Panc1 (cell line): ENCODE measurements around the gene ZCCHC10. TPM values are rescaled to one million over a fixed set of nuclear protein-coding genes. Genes with fewer than 3 reads are reported as not detected.
"Not testable (repeated sequence)": the region's sequence is repeated elsewhere in the genome, so short reads cannot be mapped to it uniquely, and the experiment has no call there.

ENCODE experiments used
- ATAC-seq: fragments of 200-7000 bp; cut with Tn5 transposase; 2 replicates; pipeline ENCODE4 v1.9.1; 2020; ENCODE audit warnings: mild to moderate bottlenecking, moderate library complexity
- BruUV-seq: library from RNA; stranded (reverse); fragments of 400-500 nt; replicated peaks from 2 replicates; lab custom pipeline; 2021; lab: Mats Ljungman, UMichigan
- CTCF ChIA-PET: fragments of 300-600 bp; sonication (Branson Sonifier 250); formaldehyde crosslinking; loops from one replicate; lab custom pipeline; 2022; ENCODE audit warnings: antibody characterized with exemption; lab: Charles Lee
- POLR2A ChIA-PET: fragments of 300-600 bp; sonication (Branson Sonifier 250); formaldehyde crosslinking; loops from one replicate; lab custom pipeline; 2022; ENCODE audit warnings: antibody characterized with exemption; lab: Charles Lee
- DNase-seq: peaks from one replicate; pipeline ENCODE4 v3.0.0-alpha.2; 2010; ENCODE audit warnings: low read depth, low spot score
- H3K27ac ChIP-seq: 2 replicates; pipeline ENCODE4 v1.5.1; 2011; ENCODE audit warnings: mild to moderate bottlenecking, low read length, inconsistent platforms
- H3K27me3 ChIP-seq: fragments of 200-500 bp; sonication (Bioruptor generic); 2 replicates; pipeline ENCODE4 v1.6.0; 2014; ENCODE audit warnings: low read length, inconsistent platforms; ENCODE audit not compliant: control insufficient read depth, insufficient read depth
- H3K36me3 ChIP-seq: fragments of 200-500 bp; sonication (Bioruptor generic); 2 replicates; pipeline ENCODE4 v1.5.1; 2014; ENCODE audit warnings: inconsistent platforms, mild to moderate bottlenecking, low read length, moderate library complexity; ENCODE audit not compliant: control insufficient read depth, insufficient read depth
- H3K4me1 ChIP-seq: 2 replicates; pipeline ENCODE4 v1.5.1; 2011; ENCODE audit warnings: inconsistent platforms, mild to moderate bottlenecking, low read length, moderate library complexity; ENCODE audit not compliant: control insufficient read depth, insufficient read depth
- H3K4me3 ChIP-seq, 2 experiments: 2 replicates each; pipeline ENCODE4 v1.5.1; 2011 to 2012; ENCODE audit warnings: low read depth in 2 of 2, low read length in 2 of 2, mild to moderate bottlenecking in 2 of 2, inconsistent platforms in 1 of 2, moderate library complexity in 1 of 2
- H3K9me3 ChIP-seq: fragments of 200-500 bp; sonication (Bioruptor generic); 2 replicates; pipeline ENCODE4 v1.5.1; 2014; ENCODE audit warnings: low read depth, mild to moderate bottlenecking, inconsistent platforms, low read length, moderate library complexity; ENCODE audit not compliant: control insufficient read depth, insufficient read depth
- CTCF ChIP-seq: fragments of 450-650 bp; IDR thresholded peaks from 2 replicates; pipeline ENCODE4 v1.5.1; 2017; ENCODE audit warnings: mild to moderate bottlenecking
- POLR2AphosphoS5 ChIP-seq: IDR thresholded peaks from 2 replicates; pipeline ENCODE4 v1.6.1; 2012; ENCODE audit warnings: mild to moderate bottlenecking, low read depth, low read length, moderate library complexity
- REST ChIP-seq, 2 experiments: IDR thresholded peaks; 2 replicates each; pipeline ENCODE4 v1.6.1; 2011 to 2012; ENCODE audit warnings: low read depth in 2 of 2, control low read depth in 1 of 2, low read length in 1 of 2, mild to moderate bottlenecking in 1 of 2, moderate library complexity in 1 of 2; ENCODE audit not compliant: insufficient read depth in 1 of 2
- SIN3A ChIP-seq: IDR thresholded peaks from 2 replicates; pipeline ENCODE4 v1.6.1; 2012; ENCODE audit warnings: low read depth, mild to moderate bottlenecking, low read length, moderate library complexity, borderline replicate concordance; ENCODE audit not compliant: insufficient read depth
- TCF7L2 ChIP-seq: IDR thresholded peaks from 2 replicates; pipeline ENCODE4 v1.6.1; 2011; ENCODE audit warnings: mild to moderate bottlenecking, low read depth, low read length, inconsistent platforms
- in situ Hi-C: cut with HindIII; loops from 2 replicates; pipeline ENCODE4 v1.10.0; 2016; ENCODE audit warnings: low sequenced_read_pairs, low pct_unique_long_range_greater_than_20kb
- intact Hi-C: fragments of 100-400 bp; cut with micrococcal nuclease; formaldehyde crosslinking; loops from one replicate; pipeline ENCODE4 v1.10.0; 2022; ENCODE audit not compliant: unreplicated experiment
- total RNA-seq: library from RNA; stranded (reverse); gene quantifications from one replicate; pipeline ENCODE4 v1.2.1, GENCODE V29; 2021; ENCODE audit not compliant: unreplicated experiment

The ZCCHC10 gene
- total RNA-seq, 1 experiment from 2014 or later, result 30.8 TPM

GRCh38 chr5:132996307-132996706, 30.0 kb downstream of the ZCCHC10 start:
- BruUV-seq, result no TSS peak
- POLR2A ChIA-PET, result no interaction called here

GRCh38 chr5:132987531-132988408, 38.6 kb downstream of the ZCCHC10 start:
- H3K27me3 ChIP-seq, result no peaks in the 10 kb centered on the region
- no peak overlapping the region for H3K27ac ChIP-seq
- no peaks in the 10 kb centered on the region for H3K9me3 ChIP-seq
- no peaks in the 10 kb centered on the region for H3K4me1 ChIP-seq
- POLR2A ChIA-PET, result no interaction called here
- BruUV-seq, result no TSS peak
- TF ChIP-seq TCF7L2 (no peak), CTCF (no peak), REST (IDR thresholded peaks at IDR 0.05; ENCODE audit: insufficient read depth in 1 of 2, low read depth in 2 of 2, low read length in 1 of 2) (no peak), SIN3A (no peak), POLR2AphosphoS5 (no peak)
- intact Hi-C loops (no loop called here), in situ Hi-C loops (no loop called here)
- no peak overlapping the region for H3K4me3 ChIP-seq
- CTCF ChIA-PET, result no interaction called here
- ATAC-seq (no peak; the same call in 1 of the 2 replicates), DNase-seq (no peak)
- no peaks in the 10 kb centered on the region for H3K36me3 ChIP-seq

More at GRCh38 chr5:132996307-132996706, 30.0 kb downstream of the ZCCHC10 start:
- Histone ChIP-seq H3K4me3 (no peak overlapping the region), H3K27ac (no peak overlapping the region), H3K36me3 (no peaks in the 10 kb centered on the region), H3K9me3 (no peaks in the 10 kb centered on the region), H3K27me3 (no peaks in the 10 kb centered on the region), H3K4me1 (no peaks in the 10 kb centered on the region)
- in situ Hi-C loops, result no loop called here
- ATAC-seq, result no peak
- intact Hi-C loops, result no loop called here
- CTCF ChIA-PET, result interaction anchor here (0.7 kb wide), 1 partner anchor 70 kb away, joined by 7 read pairs; no protein-coding TSS in a partner anchor
- TF ChIP-seq TCF7L2 (no peak), SIN3A (no peak)
- DNase-seq, result no peak

- ATAC-seq, H3K36me3 ChIP-seq, intact Hi-C loops, DNase-seq, CTCF ChIA-PET, H3K9me3 ChIP-seq, BruUV-seq, POLR2A ChIA-PET, H3K4me1 ChIP-seq, in situ Hi-C loops, H3K4me3 ChIP-seq, H3K27me3 ChIP-seq, H3K27ac ChIP-seq: not testable (repeated sequence)
Observed at GRCh38 chr5:132982971-132983370, 43.4 kb downstream of the ZCCHC10 start.
